NB4 (cell line): ENCODE measurements around the gene ATXN1.

ENCODE experiments used
- DNase-seq: peaks from one replicate; pipeline ENCODE4 v3.0.0; 2010; ENCODE audit warnings: low read depth
- H3K4me3 ChIP-seq: one replicate; pipeline ENCODE4 v1.5.1; 2011; ENCODE audit warnings: mild to moderate bottlenecking, low read depth, low read length, moderate library complexity
- CTCF ChIP-seq: IDR thresholded peaks from one replicate; pipeline ENCODE4 v1.5.1; 2012; ENCODE audit warnings: low read depth, low read length
- MAX ChIP-seq: IDR thresholded peaks from 2 replicates; pipeline ENCODE4 v1.6.1; 2011; ENCODE audit warnings: low read depth, low read length
- MYC ChIP-seq: IDR thresholded peaks from 2 replicates; pipeline ENCODE4 v1.6.1; 2011; ENCODE audit warnings: low read depth, low read length
- POLR2A ChIP-seq: IDR thresholded peaks from 2 replicates; pipeline ENCODE4 v1.6.1; 2011; ENCODE audit warnings: mild to moderate bottlenecking; ENCODE audit not compliant: insufficient read length; ENCODE audit errors: extremely low read depth

ATXN1 gene

GRCh38 chr6:16765235-16765634 lies 4.0 kb upstream of the ATXN1 start:
- DNase-seq = no peak
- TF ChIP-seq CTCF (no peak), MYC (no peak), POLR2A (no peak), MAX (no peak)

GRCh38 chr6:16764188-16764950 lies 3.1 kb upstream of the ATXN1 start:
- TF ChIP-seq CTCF (peak; percentile 37), MYC (no peak)
- H3K4me3 ChIP-seq = no peak overlapping the region
- DNase-seq = peak; percentile 68

More at GRCh38 chr6:16765235-16765634, 4.0 kb upstream of the ATXN1 start:
- H3K4me3 ChIP-seq = no peak overlapping the region

- peak; percentile 83 for DNase-seq
- TF ChIP-seq MAX (no peak), CTCF (peak; percentile 89), POLR2A (no peak), MYC (no peak)
- peak overlapping the region; percentile 68 for H3K4me3 ChIP-seq
Observed at GRCh38 chr6:16762550-16763477, 1.6 kb upstream of the ATXN1 start.

GRCh38 chr6:16762268-16762549 lies 949 bp upstream of the ATXN1 start:
- TF ChIP-seq POLR2A (no peak), MAX (0 out of 2 replicates have a peak, but pooled peaks have one; percentile 13), MYC (no peak), CTCF (no peak)
- peak overlapping the region; percentile 68 for H3K4me3 ChIP-seq
- DNase-seq = no peak

GRCh38 chr6:16761471-16762267 lies 409 bp upstream of the ATXN1 start:
- TF ChIP-seq MYC = no peak
- TF ChIP-seq CTCF = peak; percentile 7
- peak; percentile 4 for TF ChIP-seq POLR2A
- TF ChIP-seq MAX = no peak
- H3K4me3 ChIP-seq = peak overlapping the region; percentile 86
- peak; percentile 95 for DNase-seq
